Activated T-cell treated with anti-CD3 and anti-CD28 coated beads for 24 hours (primary cell): ENCODE results near the gene DPEP2.
"Not testable (repeated sequence)": the region's sequence is repeated elsewhere in the genome, so short reads cannot be mapped to it uniquely, and the experiment has no call there.

Experiments used
- DNase-seq: peaks from one replicate; pipeline ENCODE4 v3.0.0-alpha.2; 2020; ENCODE audit warnings: low read depth

DPEP2 gene

DNA sequence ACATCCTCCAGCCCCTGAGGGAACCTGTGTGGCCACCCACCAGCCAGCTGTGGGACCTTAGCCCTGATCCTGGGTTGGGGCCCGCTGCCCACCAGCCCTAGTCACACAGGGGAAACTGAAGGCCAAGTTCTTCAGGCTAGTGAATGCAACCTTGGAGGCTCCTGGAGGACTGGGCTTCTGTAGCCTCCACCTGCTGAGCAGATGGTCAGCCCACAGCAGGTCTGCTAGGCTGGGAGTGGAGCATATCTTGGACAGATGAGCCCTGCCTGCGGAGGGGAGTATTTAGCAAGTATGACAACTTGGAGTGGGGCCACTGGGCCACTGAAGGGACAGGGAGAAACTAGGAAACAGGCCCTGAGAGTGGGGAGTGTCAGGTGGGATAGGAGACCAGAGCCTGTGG lies 23.1 kb downstream of the DPEP2 start:
- no peak for DNase-seq

DNA sequence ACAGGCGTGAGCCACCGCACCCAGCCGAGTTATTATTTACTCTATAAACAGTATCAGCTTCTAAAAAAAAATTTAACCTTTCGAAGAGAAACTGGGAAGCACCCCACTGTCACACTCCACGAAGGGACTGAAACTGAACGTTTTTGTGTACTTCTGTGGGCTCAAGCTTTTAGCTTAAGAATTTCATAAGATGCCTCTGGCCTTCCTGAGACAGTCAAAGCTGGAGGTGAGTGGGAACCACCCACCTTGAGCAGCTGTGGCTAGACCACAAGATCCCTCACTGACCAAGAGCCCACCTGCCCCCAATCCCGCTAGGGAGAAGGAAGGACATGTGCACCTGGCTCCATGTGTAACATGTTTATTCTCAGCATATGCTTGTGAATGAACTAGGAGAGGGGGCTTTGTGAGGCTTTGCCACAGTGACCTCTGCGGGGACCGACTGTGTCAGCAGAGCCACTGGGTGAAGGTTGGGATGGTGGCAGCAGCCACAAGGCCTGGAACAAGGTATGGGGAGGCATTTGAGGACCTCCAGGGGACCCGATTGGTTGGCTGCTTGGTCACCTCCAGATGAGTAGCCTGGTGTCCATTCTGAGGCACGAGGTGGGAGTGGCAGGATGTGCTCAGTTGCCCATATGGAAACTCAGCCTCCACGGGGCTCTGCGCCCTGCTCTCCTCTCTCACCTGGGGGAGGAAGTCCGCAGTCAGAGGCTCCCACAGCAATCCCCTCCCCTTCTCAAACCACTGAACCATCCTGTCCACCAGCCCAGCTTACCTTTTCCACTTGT lies 23.8 kb downstream of the DPEP2 start:
- no peak for DNase-seq

DNA sequence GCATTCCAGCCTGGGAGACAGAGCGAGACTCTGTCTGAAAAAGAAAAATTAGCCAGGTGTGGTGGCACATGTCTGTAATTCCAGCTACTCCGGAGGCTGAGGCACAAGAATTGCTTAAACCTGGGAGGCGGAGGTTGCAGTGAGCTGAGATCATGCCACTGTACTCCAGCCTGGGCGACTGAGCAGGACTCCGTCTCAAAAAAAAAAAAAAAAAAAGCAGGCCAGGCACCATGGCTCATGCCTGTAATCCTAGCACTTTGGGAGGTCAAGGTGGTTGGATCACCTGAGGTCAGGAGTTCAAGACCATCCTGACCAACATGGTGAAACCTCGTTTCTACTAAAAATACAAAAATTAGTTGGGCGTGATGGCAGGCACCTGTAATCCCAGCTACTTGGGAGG lies 27.0 kb downstream of the DPEP2 start:
- DNase-seq, result not testable (repeated sequence)

DNA sequence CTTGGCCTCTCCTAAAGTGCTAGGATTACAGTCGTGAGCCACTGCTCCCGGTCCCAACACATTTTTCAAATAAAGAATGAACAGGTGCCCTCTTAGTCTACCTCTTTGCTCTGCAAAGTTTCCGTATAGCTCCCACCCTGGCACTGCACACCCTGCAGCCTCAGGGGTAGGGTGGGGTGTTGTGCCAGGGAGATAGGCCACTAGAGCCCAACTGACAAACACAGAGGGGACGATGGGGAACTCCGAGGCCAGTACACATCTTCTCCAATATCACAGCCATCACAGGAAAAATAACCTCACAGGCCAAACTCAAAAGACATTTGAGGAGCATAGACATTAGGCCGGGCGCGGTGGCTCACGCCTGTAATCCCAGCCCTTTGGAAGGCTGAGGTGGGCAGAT lies 28.2 kb downstream of the DPEP2 start:
- no peak for DNase-seq

DNA sequence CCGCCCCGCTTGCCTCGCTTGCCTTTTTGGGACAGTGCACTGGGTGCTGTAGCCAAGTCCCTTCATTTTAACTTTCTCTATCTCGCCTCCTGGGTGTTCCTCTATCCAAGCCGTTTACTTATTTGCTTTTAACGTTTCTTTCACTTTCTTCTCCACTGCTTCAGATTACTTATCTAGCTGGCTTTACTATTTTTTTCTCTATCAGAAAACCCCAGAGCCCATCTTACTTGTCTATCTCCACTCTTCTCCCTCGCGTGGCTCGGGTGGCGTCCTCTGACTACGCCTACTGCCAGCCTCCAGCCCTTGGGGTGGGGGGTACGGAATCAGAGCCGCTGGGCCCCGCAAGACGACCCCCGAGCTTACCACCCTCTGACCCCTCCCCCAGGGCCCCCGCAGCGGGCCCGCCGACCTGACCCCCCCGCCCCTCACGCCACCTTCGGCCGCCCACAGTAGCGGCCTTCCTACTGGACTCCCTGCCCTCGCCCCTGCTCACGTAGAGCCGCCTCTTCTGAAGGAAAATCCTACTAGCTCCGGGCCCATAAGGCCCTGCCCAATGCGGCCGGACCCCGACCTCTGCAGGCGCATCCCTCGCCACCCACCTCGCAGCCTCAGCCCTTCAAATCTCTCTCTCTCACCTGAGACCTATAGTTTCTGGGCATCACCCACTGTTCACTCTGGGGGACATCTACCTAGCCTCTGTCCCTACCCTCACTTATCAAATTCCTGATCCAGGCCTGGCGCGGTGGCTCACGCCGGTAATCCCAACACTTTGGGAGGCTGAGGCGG lies 29.8 kb downstream of the DPEP2 start:
- no peak for DNase-seq

DNA sequence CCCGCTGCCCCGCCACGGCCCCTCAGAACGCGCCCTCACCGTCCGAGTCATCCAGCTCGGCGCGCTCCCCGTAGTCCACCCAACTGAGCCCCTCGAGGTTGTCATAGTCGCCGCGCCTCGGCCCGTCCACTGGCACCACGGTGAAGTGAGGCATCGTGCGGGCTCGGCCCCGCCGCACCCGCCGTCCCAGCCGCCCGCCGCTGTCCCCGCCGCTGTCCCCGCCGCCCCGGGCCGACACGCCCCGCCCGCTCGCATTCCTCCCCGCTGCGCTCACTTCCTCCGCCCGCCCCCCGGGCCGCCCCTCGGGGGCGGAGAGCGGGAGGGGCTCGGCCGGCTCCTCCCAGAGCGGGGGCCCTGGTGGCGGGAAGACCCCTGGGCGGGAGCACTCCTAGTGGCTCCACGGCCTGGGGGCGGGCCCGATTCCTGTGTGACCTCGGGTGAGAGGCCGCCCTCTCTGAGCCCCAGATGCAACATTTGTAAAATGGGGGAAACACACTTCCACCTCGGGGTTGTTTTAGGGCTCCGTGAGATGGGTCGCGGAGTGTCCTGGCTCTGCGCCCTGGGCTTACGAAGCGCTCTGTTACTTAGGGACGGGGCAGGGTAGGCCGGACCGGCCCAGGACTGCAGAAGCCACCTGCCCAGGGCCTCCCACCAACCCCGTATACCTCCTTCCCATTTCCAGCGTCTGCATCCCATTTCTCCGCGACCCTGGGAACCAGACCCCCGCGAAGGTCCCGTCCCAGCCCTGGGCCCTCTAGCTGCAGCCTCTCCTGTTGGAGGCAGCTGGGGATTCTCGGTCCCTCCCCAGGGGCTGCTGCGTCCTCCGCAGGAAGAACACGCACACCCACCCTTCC lies 30.7 kb downstream of the DPEP2 start, which contains the start of gene SLC12A4:
SLC12A4 (minus strand) TSS at position 238 of the 854 bp plus-strand sequence; CDS start at position 154, 84 bp downstream.
- DNase-seq, result peak; percentile 89

DNA sequence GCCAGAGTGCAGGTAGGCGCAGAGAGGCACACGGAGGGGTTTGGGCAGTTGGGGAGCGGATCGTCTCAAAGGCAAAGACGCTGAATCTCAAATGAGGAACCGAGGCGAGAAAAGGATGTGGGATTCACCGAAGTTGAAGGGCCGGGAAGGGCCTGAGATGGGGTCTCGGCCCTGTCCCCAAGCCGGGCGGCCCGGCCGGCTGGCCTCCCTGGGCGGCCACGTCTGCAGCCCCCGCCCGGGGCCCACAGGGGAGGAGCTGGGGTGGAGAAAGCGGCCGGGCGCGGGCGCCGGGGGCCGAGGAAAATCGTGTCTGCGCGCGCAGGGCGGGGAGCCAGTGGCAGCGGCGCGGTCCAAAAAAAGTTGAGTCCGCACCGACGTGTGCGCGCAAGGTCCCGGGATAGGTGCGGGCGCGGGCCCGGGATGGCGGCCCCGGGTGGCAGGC lies 31.3 kb downstream of the DPEP2 start:
- DNase-seq, result no peak

DNA sequence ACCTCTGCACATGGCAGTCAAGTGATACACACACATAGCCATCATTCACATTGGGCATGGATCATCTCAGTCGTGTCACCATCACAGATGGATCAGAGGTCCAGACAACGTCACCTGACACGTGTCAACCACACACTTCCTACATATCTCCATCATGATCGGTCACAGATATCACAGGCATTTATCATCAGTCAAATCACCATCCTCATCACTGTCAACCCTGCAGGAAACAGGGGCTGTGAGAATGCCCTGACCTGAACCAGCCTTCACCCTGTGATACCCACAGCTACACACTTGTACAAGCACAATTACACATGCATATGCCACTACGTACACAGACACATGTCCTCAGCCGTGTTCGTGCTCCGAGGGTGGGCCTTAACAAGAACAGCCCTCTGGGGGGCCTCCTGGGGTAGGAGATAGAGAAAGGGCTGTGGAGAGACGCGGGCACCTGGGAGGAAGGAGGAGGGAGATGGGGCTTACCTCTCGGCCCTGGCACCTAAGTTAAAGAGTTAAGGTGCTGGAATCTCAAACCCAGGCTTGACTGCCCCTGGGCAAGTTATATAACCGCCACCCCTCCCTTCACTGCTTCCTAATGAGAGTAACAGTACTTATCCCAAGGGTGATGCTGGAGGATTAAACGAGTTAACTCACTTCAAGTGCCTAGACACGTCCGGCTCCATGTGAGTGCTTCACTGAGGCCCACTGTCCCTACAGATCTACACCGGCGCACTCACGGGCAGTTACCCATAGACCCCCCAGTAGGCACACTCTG lies 31.9 kb downstream of the DPEP2 start:
- DNase-seq, result peak; percentile 9

DNA sequence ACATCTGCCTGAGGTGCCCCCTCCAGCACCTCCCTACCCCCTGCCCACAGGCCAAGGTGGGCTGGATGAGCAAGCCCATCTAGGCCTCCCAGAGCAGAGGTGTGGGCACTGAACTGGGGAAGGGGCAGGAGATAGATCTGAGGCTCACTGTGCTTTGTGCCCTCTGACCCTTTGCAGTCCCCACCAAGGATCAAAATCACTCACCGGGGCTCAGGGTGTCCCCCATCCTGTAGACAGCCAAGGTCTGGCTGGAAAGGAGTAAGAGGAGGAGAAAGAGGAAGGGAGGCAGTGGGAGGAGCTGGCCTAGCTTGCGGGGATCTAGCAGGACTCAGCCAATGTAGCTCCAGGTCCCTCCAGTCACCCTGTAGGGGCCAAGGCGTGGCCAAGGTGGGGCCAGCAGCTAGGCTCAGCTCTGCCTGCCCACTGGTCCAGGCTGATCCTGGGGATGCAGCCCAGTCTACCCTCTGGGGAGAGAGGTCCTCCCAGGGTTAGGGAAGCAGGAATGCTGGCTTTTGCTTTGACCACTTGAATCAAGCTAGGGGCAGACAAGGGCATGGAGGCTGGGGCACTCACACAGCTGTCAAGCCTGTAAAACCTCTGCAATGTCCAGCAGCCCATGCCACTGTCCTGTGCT lies 32.6 kb downstream of the DPEP2 start:
- no peak for DNase-seq

DNA sequence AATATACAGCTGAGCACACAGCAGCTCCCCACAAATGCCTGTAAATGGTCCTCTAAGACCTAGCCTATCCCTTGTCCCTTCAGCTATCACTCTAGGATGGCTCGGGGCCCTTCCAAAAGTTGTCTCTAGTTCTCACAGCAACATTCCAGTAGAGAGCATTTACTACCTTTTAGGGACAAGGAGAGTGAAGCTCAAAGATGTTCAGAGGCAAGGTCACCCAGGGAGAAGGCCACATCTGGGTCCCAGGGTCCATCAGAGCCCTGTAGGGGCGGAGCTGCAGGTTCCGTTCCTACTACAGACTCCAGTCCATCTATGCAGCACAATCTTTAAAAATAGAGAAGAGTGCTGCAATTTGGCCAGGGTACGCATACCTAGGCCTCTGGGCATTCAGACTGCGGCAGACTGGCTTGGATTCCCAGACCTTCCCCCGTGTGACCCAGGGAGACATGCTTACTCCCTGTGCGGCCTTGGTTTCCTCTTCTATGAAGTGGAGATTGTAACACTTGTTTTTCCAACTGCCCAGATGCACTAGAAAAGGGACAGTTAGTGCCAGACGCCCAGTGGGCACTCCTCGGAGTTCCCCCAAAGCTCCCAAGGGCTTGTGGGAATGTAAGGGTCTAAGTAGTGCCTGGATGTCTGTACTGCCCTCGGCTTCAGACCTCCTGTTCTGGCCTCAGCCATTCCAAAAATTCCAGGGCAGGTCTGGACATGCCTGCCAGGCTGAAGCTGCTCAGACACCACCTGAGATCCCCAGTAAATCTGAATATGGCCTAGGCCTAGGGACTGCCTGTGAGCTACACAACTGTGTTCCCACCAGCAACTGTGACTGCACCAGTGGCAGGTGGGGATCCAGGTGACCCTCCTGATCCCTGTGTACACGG lies 33.4 kb downstream of the DPEP2 start:
- DNase-seq, result no peak

DNA sequence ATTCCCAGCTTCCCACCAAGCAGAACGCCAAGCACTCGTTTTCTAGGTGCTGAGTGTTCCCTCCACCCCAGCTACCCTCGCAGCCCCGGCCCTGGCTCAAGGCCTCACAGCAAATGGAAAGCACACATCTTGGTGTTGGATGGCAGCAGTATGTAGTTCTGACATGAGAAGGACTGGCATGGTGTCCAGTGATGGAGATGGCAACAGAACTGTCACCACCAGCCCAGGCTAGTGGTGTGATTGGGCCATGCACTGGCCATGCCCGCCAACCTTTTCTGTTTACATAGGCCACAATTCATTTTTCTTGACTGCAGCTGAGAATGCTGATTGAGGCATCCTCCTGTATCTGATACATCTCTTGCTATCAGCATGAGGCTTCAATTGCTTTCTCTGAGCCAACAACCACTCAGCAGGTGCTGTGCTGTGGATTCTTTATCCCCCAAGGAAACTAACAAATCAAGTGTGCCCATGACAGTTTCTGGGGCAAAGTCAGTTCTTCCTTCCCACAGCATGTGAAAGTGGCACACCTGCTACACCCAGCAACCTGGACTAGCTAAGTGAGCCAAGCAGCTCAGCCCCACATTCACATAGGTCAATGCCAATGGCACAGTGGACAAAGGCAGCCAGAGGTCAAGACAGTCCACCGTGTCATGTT lies 34.7 kb downstream of the DPEP2 start:
- DNase-seq, result no peak

DNA sequence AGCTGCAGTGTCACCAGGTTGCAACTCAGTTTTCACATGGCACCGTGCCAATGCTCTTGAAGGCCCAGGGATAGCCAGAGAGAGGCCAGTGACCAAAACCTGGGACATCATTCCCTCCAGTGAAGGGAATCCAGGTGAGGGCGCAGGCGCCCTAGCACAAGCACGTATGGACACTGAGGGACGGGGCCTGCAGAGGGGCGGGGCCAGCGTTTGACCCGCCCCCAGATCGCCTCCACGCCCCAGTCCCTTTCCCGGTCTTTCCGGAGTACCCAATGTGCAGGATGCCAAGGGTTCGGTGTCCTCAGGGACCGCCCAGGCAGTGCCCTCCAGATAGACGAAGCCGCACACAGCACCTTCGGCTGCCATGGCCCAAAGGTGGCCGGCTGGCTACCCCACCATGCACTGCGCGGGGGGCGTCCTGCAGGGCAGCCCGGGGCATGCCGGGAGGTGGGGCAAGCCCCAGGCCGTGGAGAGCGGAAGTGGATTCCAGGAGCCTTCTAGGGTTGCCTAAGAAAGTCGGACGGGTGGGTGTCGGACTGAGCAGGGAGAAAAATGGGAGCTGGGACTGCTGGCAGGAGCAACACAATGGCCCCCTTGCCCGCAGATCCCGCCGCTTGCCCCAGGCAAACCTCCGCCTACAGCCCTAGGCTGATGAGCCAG lies 35.5 kb downstream of the DPEP2 start:
- DNase-seq, result no peak

DNA sequence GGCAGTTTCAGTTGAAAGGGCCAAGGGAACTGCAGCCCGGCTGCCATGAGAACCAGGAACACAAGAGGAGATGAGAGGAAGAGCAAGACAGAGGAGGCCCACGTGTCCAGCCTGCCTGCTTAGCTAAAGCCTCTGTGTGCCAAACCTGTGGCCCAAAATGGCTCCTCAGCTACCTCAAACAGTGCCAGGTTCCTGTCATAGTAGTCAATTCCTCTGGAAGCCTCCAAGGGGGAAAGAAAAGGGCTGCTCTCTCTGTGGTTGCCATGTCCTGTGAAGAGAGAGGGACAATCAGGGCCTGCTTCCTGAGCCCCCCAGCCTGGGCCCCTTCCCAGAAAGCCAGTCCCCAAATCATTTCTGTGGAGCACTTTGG lies 36.0 kb downstream of the DPEP2 start:
- no peak for DNase-seq

DNA sequence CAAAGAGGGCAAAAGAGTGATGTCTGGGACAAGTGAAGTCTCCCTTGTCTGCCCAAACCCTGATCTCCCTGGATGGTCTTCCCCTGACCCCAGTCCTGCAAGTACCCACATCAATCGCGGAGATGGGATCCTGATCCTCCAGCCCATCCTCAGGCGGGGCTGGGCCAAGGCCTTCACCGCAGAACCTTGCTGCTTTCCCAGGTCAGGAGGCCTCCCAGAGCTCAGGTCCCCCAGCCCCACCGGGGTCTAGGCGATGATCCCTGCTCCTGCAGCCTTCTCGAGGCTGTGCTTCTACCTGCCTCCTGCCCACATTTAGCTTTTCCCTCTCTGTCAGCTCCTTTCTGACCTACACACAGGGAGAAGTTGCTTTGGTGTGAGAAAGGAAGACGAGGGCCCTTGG lies 37.1 kb downstream of the DPEP2 start:
- no peak for DNase-seq

DNA sequence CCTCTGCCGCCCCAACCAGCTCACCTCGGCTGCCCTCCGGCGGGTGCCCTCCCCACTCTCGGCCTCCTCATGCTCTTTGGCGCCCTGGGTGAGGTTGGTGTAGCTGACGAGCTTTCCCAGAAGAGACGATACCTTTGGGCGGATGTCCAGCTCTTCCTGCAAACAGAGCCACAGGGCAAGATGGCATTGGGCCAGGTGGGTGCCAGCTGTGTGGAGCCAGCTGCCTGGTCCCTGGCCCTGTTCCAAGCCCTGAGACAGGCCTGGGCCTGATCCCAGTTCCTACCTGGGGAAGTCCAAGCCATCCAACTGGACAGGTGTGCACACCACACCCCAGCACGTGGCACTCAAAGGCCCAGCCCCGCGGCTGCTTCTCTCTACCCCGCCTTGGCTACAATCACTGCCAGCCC lies 37.7 kb downstream of the DPEP2 start:
- no peak for DNase-seq

DNA sequence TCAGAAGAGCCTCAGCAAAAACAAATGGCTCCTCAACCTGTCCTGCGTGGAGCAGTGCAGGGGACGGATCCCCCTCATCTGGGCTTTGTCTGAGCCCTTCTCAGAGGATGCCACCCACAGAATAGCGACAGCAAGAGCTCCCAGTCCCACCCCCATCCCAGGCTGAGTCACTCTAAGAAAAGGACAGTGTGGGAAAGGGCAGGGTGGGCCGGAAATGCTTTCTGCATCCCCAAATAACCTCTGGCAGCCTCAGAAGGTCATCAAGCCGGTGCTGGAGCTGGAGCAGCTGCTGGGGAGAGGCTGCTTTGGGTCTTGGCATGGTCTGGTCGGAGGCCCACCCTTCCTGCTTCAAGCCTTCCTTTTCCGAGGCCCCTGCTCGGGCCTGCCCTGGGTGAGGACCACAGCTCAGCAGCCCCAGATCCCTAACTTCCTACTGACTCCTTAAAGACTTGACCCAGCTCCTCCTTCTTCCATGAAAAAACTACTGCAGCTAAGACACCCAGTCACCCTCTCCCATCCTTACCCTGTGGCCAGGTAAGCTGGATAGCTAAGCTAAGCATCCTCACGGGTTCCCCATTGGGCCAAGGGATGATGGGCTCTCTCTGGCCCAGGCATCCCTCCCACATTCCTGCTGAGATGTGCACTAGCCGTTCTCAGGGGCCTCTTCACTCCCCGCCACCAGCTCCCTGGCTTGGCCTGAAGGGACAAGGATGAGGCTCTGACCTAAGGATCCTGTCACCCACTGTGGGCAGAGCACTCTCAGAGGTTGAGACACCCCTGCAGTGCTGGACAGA lies 39.6 kb downstream of the DPEP2 start:
- no peak for DNase-seq

DNA sequence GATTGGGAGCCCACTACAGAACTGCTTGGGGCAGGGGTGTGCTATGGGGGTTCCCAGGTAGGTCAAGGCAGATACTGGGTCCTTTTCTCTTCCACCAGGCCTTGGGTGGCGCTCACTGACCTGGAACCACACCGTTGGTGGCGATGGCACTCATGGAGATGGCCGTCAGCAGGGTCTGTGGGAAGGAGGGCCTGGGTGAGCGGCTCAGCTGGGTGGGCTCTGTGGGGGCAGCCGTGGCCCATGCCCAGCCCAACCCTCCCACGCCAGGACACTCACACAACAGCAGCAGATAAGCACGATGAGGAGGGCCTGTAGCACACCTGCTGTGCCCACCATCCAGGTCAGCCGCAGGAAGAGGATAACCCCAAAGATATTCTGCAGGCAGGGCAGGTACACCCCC lies 41.7 kb downstream of the DPEP2 start:
- no peak for DNase-seq
